K562 (cell line): ENCODE results near the gene FRMD3. TPM values are rescaled to one million over a fixed set of nuclear protein-coding genes. Genes with fewer than 3 reads are reported as not detected.

Experiments used
- ATAC-seq: fragments of 200-7000 bp; cut with Tn5 transposase; 3 replicates; pipeline ENCODE4 v1.9.1; 2020; ENCODE audit warnings: moderate library complexity
- BruUV-seq: library from RNA; stranded (reverse); fragments of 400-500 nt; replicated peaks from 2 replicates; lab custom pipeline; 2021; lab: Mats Ljungman, UMichigan
- CTCF ChIA-PET: fragments of 300-600 bp; formaldehyde crosslinking; extraction: SDS; loops from one replicate; lab custom pipeline; 2021; ENCODE audit warnings: low intra/inter-chr PET ratio; lab: Yijun Ruan, JAX
- POLR2A ChIA-PET: fragments of 300-600, 350-650 bp; sonication (Branson Sonifier 250); formaldehyde crosslinking; extraction: SDS; loops from one replicate; lab custom pipeline; 2021; ENCODE audit warnings: antibody characterized with exemption, inconsistent platforms; lab: Yijun Ruan, JAX
- DNase-seq, 4 experiments: peaks; one replicate each; pipeline versions ENCODE4 v3.0.0 to v3.0.0-alpha.2; 2011 to 2018; ENCODE audit warnings: low spot score in 3 of 4, mixed read lengths in 3 of 4; ENCODE audit errors: extremely low read depth in 1 of 4
- FAIRE-seq: peaks from 2 replicates; lab custom pipeline; 2011; peaks lifted over from hg19 to GRCh38; lab: Jason Lieb, UNC
- H2AFZ ChIP-seq: 2 replicates; pipeline ENCODE4 v1.6.0; 2011; ENCODE audit warnings: low read depth, low read length, control low read depth, inconsistent platforms
- H3K27ac ChIP-seq: fragments of 200-600 bp; 3 replicates; pipeline ENCODE4 v1.8.0; 2011; ENCODE audit warnings: low read depth, mild to moderate bottlenecking, control low read depth, inconsistent platforms, low read length, moderate library complexity, mixed read lengths; ENCODE audit errors: extremely low read depth
- H3K27me3 ChIP-seq, 2 experiments: fragments of 300-600 bp in 1 of 2; 2 replicates in 1 of 2; 3 replicates in 1 of 2; pipeline versions ENCODE4 v1.6.0 to v1.8.0; 2011; ENCODE audit warnings: inconsistent platforms in 2 of 2, low read length in 2 of 2, mild to moderate bottlenecking in 1 of 2, mixed read lengths in 1 of 2, moderate library complexity in 1 of 2; ENCODE audit not compliant: control insufficient read depth in 2 of 2, insufficient read depth in 2 of 2
- H3K36me3 ChIP-seq: fragments of 300-600 bp; 3 replicates; pipeline ENCODE4 v1.8.0; 2011; ENCODE audit warnings: mild to moderate bottlenecking, low read length, inconsistent platforms; ENCODE audit not compliant: control insufficient read depth, insufficient read depth
- H3K4me1 ChIP-seq, 2 experiments: fragments of 200-600 bp in 1 of 2; replicated peaks in 1 of 2; 2 replicates in 1 of 2; 3 replicates in 1 of 2; pipeline versions ENCODE4 v1.5.1 to v1.8.0; 2011; ENCODE audit warnings: inconsistent platforms in 2 of 2, low read length in 2 of 2, mild to moderate bottlenecking in 1 of 2, mixed read lengths in 1 of 2, moderate library complexity in 1 of 2; ENCODE audit not compliant: control insufficient read depth in 2 of 2, insufficient read depth in 2 of 2
- H3K4me2 ChIP-seq: 2 replicates; pipeline ENCODE4 v1.6.1; 2011; ENCODE audit warnings: low read length, control low read depth, inconsistent platforms, mixed read lengths; ENCODE audit not compliant: insufficient read depth
- H3K4me3 ChIP-seq: fragments of 200-600 bp; sonication (generic), shearing (Covaris generic); 2 replicates; pipeline ENCODE4 v1.5.1; 2016; ENCODE audit warnings: control low read depth, inconsistent platforms
- H3K79me2 ChIP-seq: fragments of 200-600 bp; 3 replicates; pipeline ENCODE4 v1.8.0; 2011; ENCODE audit warnings: low read length, inconsistent platforms; ENCODE audit not compliant: control insufficient read depth, insufficient read depth
- H3K9ac ChIP-seq, 2 experiments: 2 replicates each; pipeline versions ENCODE4 v1.6.0 to v1.6.1; 2011; ENCODE audit warnings: low read depth in 2 of 2, low read length in 2 of 2, control low read depth in 1 of 2, inconsistent platforms in 1 of 2, mild to moderate bottlenecking in 1 of 2, mixed read lengths in 1 of 2; ENCODE audit not compliant: insufficient read depth in 1 of 2
- H3K9me1 ChIP-seq: one replicate; pipeline ENCODE4 v1.6.0; 2011; ENCODE audit warnings: inconsistent platforms, mild to moderate bottlenecking, low read length, moderate library complexity; ENCODE audit not compliant: control insufficient read depth, insufficient read depth
- H3K9me3 ChIP-seq: replicated peaks from 2 replicates; pipeline ENCODE4 v1.5.1; 2011; ENCODE audit warnings: low read depth, low read length, inconsistent platforms; ENCODE audit not compliant: control insufficient read depth, insufficient read depth
- H4K20me1 ChIP-seq: replicated peaks from 2 replicates; pipeline ENCODE4 v1.6.1; 2011; ENCODE audit warnings: low read length, inconsistent platforms, mixed read lengths; ENCODE audit not compliant: control insufficient read depth, insufficient read depth
- CHAMP1 ChIP-seq: fragments of 450-650 bp; IDR thresholded peaks from 2 replicates; pipeline ENCODE4 v1.6.1; 2016; ENCODE audit warnings: mild to moderate bottlenecking
- ETS1 ChIP-seq: conservative IDR thresholded peaks from 2 replicates; pipeline ENCODE4 v1.6.1; 2011; ENCODE audit warnings: low read depth, mild to moderate bottlenecking, low read length; ENCODE audit not compliant: control insufficient read depth
- FOXJ2 ChIP-seq: fragments of 200-800 bp; sonication (Bioruptor generic); IDR thresholded peaks from 2 replicates; pipeline ENCODE4 v1.6.1; 2016; ENCODE audit warnings: missing genetic modification characterization, missing compliant biosample characterization
- LEF1 ChIP-seq: fragments of 450-650 bp; IDR thresholded peaks from 2 replicates; pipeline ENCODE4 v1.6.1; 2016; ENCODE audit warnings: mild to moderate bottlenecking
- RB1 ChIP-seq: fragments of 450-650 bp; IDR thresholded peaks from 2 replicates; pipeline ENCODE4 v1.6.1; 2017; ENCODE audit warnings: low read depth, mild to moderate bottlenecking
- RFX5 ChIP-seq: IDR thresholded peaks from 2 replicates; pipeline ENCODE4 v1.6.1; 2011; ENCODE audit warnings: low read depth, mild to moderate bottlenecking, improper control_type of control experiment, low read length
- SMAD1 ChIP-seq: fragments of 150-350 bp; IDR thresholded peaks from 2 replicates; pipeline ENCODE4 v1.6.1; 2014; ENCODE audit warnings: low read length, low read depth; ENCODE audit not compliant: partially characterized antibody
- TAF15 ChIP-seq: fragments of 200-400 bp; formaldehyde crosslinking; IDR thresholded peaks from 2 replicates; pipeline ENCODE4 v1.6.1; 2017; ENCODE audit warnings: mild to moderate bottlenecking, low read depth, low read length, moderate library complexity
- TARDBP ChIP-seq: fragments of 450-650 bp; IDR thresholded peaks from 2 replicates; pipeline ENCODE4 v1.6.1; 2016
- ZC3H11A ChIP-seq: IDR thresholded peaks from 2 replicates; pipeline ENCODE4 v1.6.1; 2012; ENCODE audit warnings: low read depth, low read length, improper control_type of control experiment
- ZNF263 ChIP-seq: sonication (generic); formaldehyde crosslinking; IDR thresholded peaks from 2 replicates; pipeline ENCODE4 v1.8.0; 2022; ENCODE audit warnings: mild to moderate bottlenecking, missing genetic modification reagents, borderline replicate concordance
- ZNF436 ChIP-seq: fragments of 250-450, 450-650 bp; sonication (Bioruptor Pico); formaldehyde crosslinking; IDR thresholded peaks from 2 replicates; pipeline ENCODE4 v1.7.0; 2020; ENCODE audit warnings: mild to moderate bottlenecking
- ZNF696 ChIP-seq: fragments of 250-450 bp; sonication (Bioruptor Pico); conservative IDR thresholded peaks from 2 replicates; pipeline ENCODE4 v1.4.0; 2020; ENCODE audit warnings: mild to moderate bottlenecking, moderate library complexity
- WGBS: fragments of 100-300 bp; shearing (Covaris generic); methylation state at CpG from one replicate; pipeline ENCODE4 v1.1.6; 2016; ENCODE audit warnings: low coverage, mixed read lengths; ENCODE audit not compliant: insufficient coverage; ENCODE audit errors: missing lambda C conversion rate; 5-methylcytosine and 5-hydroxymethylcytosine counted together
- in situ Hi-C: fragments of 300-500 bp; cut with MboI; formaldehyde crosslinking; loops from 4 replicates; pipeline ENCODE4 v1.15.0; 2018; ENCODE audit warnings: inconsistent platforms, mixed read lengths
- intact Hi-C: fragments of 100-400 bp; cut with micrococcal nuclease; formaldehyde crosslinking; loops from 2 replicates; pipeline ENCODE4 v1.14.2; 2022
- polyA plus RNA-seq, 8 experiments: library from polyadenylated mRNA; depleted of rRNA in 4 of 8; stranded (reverse) in 5 of 8; unstranded in 3 of 8; fragments of >200 nt; fragmentation: Nextera tagmentation in 2 of 8; fragmentation: Illumina TruSeq in 1 of 8; extraction: Ambion mirVana in 2 of 8; extraction: Trizol in 1 of 8; gene quantifications; 2 replicates each; pipeline versions ENCODE4 v1.2.1 to v1.2.3, GENCODE V29; 2011 to 2014; ENCODE audit warnings: inconsistent platforms in 1 of 8, missing spikeins in 1 of 8
- total RNA-seq, 7 experiments: library from RNA; depleted of rRNA in 6 of 7; stranded (reverse); fragments of >200 nt in 6 of 7; fragmentation: Illumina TruSeq in 2 of 7; extraction: Trizol in 2 of 7; gene quantifications; 2 replicates each; pipeline versions ENCODE4 v1.2.1 to v1.2.3, GENCODE V29; 2011 to 2021; ENCODE audit warnings: low replicate concordance in 1 of 7

FRMD3 gene
- total and polyA plus RNA-seq, 9 of the 15 experiments (the other 6 are each of a cell fraction or from before 2014, with no cell fraction given), result 0.09 to 0.51 (median 0.21) TPM

GRCh38 chr9:83538172-83538889 is at the start of gene FRMD3 (continued):
- TF ChIP-seq CHAMP1 (no peak), LEF1 (no peak), TAF15 (no peak), ZNF263 (CRISPR knock-in tag) (no peak), RB1 (no peak), TARDBP (no peak)

- intact Hi-C loops, result no loop called here
- H3K9ac ChIP-seq, result no peak overlapping the region
- no peaks in the 10 kb centered on the region for H3K9me1 ChIP-seq
- H3K36me3 ChIP-seq, result no peaks in the 10 kb centered on the region
- POLR2A ChIA-PET, result interaction anchor here (1.0 kb wide), 1 partner anchor 14 kb away, joined by 3 read pairs; no protein-coding TSS in a partner anchor
- no TSS peak for BruUV-seq
- no peak for DNase-seq
- no peak for ATAC-seq
- no peaks in the 10 kb centered on the region for H3K27me3 ChIP-seq
- CTCF ChIA-PET, result no interaction called here
- H3K4me3 ChIP-seq, result no peak overlapping the region
- H3K4me1 ChIP-seq, result no peaks in the 10 kb centered on the region
- no peak overlapping the region for H2AFZ ChIP-seq
- no peaks in the 10 kb centered on the region for H3K79me2 ChIP-seq
- in situ Hi-C loops, result no loop called here
- no peak overlapping the region for H3K4me2 ChIP-seq
- no peaks in the 10 kb centered on the region for H3K9me3 ChIP-seq
- TF ChIP-seq RFX5 (no peak), FOXJ2 (tag) (no peak), RB1 (no peak), ZC3H11A (no peak), ZNF696 (CRISPR knock-in tag) (no peak), ETS1 (no peak), SMAD1 (no peak), ZNF436 (CRISPR knock-in tag) (no peak)
- no peak for FAIRE-seq
- no peaks in the 10 kb centered on the region for H4K20me1 ChIP-seq
- H3K27ac ChIP-seq, result no peak overlapping the region
- WGBS, result 43% methylated on average over 3 of the region's 4 CpGs
Observed at GRCh38 chr9:83584995-83585394, 46.8 kb upstream of the FRMD3 start.
